CD4-positive, alpha-beta T cell treated with Interleukin-10 for 1 hour (primary cell): ENCODE measurements around the gene SPECC1L.

ENCODE experiments used
- DNase-seq: peaks from one replicate; pipeline ENCODE4 v3.0.0-alpha.2; 2020

The SPECC1L gene

GRCh38 chr22:24446260-24446611 is 175.6 kb downstream of the SPECC1L start:
- no peak for DNase-seq

- no peak for DNase-seq
Observed at GRCh38 chr22:24450610-24451009, 180.0 kb downstream of the SPECC1L start.

- DNase-seq: no peak
Observed at GRCh38 chr22:24451162-24451561, 180.5 kb downstream of the SPECC1L start.

GRCh38 chr22:24453853-24454252 is 183.2 kb downstream of the SPECC1L start:
- DNase-seq: no peak

- no peak for DNase-seq
Observed at GRCh38 chr22:24455039-24455438, 184.4 kb downstream of the SPECC1L start.

- DNase-seq: no peak
Observed at GRCh38 chr22:24455751-24456426, 185.3 kb downstream of the SPECC1L start.

GRCh38 chr22:24457894-24458420 is 187.3 kb downstream of the SPECC1L start:
- no peak for DNase-seq

- DNase-seq: no peak
Observed at GRCh38 chr22:24459911-24460310, 189.3 kb downstream of the SPECC1L start.

- DNase-seq: no peak
Observed at GRCh38 chr22:24460418-24461089, 189.9 kb downstream of the SPECC1L start.

GRCh38 chr22:24463071-24463760 is 192.6 kb downstream of the SPECC1L start:
- DNase-seq: no peak

- no peak for DNase-seq
Observed at GRCh38 chr22:24465566-24465965, 194.9 kb downstream of the SPECC1L start.

GRCh38 chr22:24465975-24466374 is 195.3 kb downstream of the SPECC1L start:
- no peak for DNase-seq

GRCh38 chr22:24466716-24467328 is 196.2 kb downstream of the SPECC1L start:
- DNase-seq: no peak

- DNase-seq: no peak
Observed at GRCh38 chr22:24467340-24467739, 196.7 kb downstream of the SPECC1L start.
